GM19463 (cell line): ENCODE results near the gene GHRL.
A peak's percentile ranks its signal among the peaks of the same experiment; 100 is the strongest.

Experiments used
- ATAC-seq: cut with Tn5 transposase; IDR thresholded peaks from one replicate; pipeline ENCODE4 v1.9.1; 2021; ENCODE audit warnings: mild to moderate bottlenecking, moderate library complexity; ENCODE audit not compliant: unreplicated experiment

GHRL gene, protein sequence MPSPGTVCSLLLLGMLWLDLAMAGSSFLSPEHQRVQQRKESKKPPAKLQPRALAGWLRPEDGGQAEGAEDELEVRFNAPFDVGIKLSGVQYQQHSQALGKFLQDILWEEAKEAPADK

DNA sequence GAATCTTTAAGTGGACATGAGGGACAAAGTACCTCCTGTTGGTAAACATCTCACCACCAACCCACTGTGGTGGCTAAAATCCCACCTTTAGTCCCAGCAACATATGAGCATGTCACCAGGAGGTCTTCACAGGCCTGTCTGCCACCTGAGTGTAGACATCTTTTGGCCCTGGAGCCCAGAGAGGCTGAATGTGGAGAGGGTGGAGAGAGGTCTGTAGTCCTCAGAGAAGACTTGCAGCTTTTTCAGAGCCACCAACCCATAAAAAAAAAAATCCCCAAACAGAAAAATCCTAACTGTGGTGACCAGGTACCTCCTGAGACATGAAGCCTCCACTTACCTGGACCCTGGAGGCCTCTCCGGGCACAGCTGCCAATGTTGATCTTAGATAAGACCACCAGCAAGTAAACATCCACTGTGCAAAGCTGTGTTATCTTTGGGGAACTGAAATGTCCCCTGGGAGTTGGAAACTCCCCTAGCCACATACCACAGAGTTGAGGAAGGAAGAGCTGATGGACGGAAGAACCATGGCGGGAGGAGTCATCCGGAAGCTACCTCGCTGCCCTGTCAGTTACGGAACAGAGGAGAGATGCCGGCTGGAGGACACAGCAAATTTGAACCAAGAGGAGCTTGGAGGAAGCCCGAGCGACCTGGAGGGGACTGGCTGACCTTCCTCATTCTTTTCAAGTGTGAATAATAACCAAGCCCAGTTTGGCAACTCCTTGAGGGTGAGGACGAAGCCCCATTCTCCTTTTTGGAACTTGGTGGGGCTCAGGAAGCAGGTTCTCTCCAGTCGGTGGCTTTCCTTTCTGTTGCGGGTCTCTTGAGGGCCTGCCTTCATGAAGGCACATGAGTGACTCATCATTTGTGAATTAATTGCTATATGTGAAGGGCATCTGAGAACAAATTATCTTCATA, at the start of gene GHRL:
TSS of gene GHRL (minus strand) at position 443 of the 915 bp plus-strand sequence. CDS start 2,767 bp downstream, outside the sequence.
- ATAC-seq = peak; percentile 88

DNA sequence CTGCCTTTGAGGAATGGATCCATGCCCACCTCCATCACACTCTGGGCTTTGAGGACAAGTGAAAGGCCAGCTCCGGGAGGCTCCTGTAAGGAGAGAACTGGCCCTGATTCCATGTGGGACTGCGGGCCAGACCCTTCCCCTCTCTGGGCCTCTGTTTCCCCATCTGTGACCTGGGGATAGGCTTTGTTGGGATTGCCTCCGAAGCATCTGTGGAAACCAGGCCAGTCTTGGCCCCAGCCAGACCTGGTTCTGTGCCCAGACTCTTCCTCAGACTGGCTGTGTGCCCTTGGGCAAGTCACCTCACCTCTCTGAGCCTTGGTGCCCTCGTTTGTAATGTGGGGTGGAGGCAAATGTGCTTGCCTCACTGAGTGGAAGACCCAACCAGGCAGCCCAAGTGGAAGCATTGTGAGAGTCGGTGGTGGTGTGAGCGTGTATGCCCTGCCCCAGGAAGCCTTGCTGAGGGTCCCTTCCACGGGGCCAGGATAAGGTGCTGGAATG, 49.2 kb upstream of the GHRL start:
- ATAC-seq = no peak

DNA sequence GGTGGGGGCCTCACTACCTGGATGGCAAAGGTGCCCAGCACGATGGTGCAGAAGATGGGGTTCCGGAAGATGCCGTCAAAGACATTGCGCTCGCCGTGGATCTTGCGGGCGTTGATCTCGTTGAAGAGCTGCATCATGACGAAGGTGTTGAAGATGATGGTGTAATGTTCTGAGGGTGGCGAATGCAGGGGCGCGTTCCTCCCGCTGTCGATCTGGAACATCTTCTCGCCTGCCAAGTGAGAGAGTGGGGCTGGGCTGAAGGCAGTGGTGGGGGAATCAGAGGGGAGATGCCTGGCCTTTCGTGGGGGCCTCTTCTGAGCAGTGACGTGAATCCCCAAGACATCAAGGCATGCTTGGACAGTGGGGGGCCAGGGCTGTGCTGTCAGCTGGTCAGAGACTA, 47.7 kb upstream of the GHRL start:
- ATAC-seq = no peak

DNA sequence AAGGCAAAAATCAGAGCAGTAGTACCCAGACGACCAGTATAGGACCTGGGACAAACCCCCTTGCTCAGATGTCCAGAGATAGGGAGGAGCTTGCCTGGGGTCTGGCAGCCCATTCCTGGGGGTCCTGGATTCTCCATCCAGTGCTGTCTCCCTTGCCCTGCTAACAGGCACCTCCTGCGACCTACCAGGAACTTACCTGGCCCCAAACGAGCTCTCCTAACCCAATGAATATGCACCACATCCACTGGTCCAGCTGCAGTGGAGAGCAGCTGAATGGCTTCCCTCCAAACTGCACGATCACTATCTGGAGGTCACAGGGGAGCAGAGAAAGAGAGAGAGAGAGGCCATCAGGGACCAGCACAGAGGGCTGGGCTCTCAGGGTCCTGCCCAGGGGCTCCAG, 47.3 kb upstream of the GHRL start:
- ATAC-seq = no peak

DNA sequence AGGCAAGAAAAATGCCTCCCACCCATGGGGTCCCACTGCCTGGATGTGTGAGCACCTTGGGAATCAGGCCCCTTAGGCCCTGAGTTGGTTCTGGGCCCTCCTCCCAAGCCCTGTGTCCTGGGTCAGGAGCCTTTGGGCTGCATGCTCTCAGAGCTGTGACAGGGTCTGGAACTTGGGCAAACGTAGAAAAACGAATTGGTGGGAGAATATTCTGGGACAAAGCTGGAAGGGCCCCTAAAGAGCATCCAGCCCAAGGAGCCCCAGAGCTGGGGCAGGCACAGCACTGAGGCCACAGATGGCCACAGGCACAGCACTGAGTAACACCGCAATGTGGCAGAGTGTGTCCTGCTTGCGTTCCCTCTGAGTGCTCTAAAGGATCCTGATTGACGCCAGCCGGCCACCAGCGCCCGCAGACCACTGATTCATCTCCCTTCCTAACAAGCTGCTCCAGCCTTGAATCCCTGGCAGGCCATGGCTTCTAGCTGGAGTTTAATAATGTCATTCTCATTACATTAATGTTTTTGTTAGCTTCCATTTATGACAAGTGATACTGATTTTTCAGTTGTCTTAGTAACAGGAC, 46.7 kb upstream of the GHRL start:
- no peak for ATAC-seq

DNA sequence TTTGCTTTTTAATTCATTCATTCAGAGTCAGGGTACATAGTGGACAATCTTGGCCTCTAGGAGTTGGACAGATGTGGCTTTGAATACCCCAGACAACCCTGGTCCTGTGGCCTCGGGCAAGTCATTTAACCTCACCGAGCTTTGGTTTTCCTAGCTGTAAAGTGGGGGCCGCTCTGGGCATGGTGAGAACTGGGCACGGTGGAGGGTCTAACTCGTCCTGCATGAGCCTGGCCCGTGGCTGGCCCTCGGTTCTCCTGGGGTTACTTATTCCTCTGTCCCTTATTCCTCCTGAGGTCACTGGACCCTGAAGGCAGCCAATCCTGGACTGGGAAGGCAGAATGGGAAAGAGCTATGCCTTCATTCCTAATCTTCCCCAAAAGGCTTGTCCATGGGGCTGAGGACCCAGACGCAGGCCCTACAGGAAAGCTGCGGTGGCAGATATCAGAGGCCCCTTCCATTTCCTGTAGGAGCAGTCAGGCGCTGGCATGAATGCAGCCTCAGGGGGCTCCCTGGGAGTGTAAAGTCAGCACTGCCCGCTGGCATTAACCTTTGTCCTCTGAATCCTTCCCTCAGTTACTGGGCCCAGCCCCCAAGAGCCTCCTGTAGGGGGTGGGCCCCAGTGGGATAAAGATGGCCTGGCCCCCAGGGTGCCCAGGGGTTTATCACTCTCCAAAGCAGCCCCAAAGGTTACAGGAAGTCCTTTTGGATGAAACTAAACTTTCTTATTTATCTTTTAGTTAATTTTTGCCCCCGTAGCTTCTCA, 46.0 kb upstream of the GHRL start:
- ATAC-seq = no peak

DNA sequence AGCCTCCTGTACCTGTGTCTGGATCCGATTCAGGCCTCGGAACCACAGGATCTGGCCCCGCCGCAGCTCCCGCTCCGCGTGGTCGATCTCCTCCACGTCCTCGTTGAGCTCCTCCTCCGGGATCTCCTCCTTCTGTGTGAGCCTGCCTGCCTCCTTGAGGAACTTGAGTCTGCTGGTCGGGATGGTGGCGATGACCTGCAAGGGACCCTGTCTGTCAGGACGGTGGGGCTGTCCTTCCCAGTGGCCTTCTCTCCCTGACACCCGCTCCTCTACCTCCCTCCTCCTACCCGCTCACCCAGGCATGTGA, 45.4 kb upstream of the GHRL start:
- ATAC-seq = no peak

DNA sequence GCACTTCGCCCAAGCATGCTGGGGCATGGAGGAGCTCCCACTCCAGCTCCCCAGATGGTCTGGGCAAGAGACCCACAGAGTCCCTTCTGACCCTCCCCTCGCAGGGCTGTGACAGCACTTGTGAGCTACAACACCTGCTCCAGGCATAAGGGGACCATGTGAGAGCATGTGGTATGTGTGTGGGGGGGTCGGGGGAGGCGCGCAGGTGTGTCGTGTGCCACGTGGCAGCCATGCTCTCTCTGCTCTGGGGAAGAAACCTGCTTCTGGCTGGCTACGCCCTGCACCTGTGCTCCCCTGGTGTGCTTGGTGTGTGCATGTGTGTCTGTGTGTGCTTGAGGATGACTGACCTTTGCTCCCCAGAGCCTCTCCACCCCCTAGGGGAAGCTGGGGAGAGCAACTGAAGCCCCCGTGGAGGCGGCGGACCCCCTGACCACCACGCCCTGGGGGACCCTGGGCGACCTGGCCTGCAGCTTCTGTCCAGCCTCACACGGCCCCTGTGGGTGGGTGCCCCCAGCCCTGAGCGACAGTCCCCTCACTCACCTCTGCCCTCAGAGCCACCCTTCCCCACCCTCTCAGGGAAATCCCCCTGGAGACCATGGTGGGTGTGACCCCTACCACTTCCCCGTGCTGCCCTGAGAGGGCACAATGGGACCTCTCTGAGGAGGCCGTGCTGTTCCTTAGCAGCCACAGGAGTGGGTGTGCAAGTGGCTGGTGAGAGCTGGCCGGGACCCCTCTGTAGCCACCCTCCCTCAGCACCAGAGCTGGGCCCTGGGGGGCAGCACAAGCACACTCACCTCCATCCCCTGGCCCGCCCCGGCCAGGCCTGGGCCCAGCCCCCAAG, 44.8 kb upstream of the GHRL start:
- no peak for ATAC-seq

DNA sequence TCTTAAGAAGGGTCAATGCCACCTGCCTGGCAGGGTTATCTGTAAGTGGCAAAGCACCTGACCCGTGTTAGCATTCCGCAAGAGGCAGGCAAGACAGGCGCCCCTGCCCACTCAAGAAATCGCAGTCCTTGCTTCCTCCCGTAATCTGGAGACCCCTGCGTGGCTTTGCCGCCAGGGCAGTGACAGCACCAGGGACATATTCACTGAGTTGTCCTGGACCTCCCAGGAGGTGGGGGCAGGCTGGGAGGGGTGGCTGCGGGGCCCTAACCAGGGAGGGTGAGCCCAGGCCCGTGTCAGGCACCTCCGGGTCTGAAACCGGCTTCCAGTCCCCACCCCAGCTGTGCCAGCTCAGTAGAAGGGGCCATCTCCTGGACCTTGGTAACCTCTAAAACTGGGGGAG, 44.0 kb upstream of the GHRL start:
- ATAC-seq = no peak

DNA sequence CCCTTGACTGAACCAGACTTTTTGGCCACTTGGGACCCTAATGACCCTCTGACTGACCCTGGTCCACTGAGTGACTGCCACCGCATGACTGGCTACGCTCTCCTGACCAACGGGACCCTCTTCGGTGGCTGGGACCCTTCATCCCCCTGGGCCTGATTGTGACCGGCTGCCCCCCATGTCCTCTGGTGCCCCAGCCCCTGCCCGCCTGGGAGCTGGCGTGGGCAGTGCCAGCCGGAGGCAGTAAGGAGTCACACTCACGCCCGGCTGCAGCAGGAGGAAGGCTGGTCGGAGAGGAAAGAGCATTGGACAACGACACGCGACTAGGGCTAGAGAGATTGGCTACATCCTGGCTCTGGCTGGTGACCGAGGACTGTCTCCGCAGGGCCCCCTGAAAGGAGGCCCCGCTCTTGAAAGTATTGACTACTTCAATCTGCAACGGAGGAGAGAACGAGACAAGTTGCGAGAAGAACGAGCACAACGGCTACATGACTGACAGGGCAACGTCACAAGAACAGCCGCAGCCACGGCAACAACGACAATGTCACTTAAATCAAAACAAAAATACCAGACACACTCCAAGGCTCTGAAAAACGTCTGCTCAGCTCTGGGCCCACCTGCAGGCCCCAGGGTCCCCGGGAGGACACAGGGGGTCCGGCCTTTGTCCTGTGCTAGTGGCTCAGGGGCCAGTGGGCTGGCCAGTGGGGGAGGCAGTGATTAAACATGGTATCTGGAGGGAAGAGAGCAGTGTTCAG, 43.3 kb upstream of the GHRL start:
- ATAC-seq = no peak

DNA sequence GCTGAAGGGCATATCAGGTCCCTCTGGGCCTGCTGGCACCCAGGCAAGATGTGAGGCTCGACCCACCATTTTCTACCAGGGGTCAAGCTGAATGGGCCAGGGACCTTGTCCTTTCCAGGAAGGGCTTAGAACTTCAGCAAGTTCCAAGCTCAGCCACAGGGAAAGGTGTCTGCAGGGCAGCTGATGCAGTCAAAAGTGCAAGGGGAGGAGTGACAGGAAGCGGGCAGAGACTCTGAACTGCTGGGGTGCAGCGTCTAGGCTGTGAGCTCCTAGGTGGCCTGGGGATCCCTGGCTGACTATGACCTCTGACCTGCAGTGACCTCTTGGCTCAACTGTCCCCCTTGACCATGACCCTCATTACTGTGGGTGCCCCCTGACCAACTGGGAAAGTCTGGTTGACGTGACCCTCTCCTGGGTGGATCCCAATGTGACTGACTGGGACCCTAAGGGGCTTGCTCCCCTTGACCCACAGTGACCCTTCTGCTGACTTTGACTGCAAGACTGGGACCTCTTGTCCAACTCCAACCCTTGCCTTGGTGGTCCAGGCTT, 42.5 kb upstream of the GHRL start:
- no peak for ATAC-seq

DNA sequence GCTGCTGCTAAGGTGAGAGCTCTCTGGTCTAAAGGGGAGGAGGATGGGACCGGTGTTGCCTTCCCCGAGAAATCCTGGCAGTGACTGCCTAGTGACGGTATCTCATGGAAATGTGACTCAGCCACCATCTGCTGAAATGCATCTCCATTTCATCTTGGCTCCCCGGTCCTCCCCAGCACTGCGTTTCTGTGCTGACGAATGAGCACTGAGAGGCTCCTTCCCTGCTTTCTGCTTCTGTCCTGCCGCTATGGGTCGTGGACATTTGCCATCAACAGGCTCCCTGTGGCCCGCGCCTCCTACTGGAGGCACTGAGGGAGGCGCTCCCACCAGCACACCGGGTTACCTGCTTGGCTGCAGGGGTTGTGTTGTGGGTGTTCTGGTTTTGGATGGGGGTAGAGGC, 41.7 kb upstream of the GHRL start:
- ATAC-seq = no peak

DNA sequence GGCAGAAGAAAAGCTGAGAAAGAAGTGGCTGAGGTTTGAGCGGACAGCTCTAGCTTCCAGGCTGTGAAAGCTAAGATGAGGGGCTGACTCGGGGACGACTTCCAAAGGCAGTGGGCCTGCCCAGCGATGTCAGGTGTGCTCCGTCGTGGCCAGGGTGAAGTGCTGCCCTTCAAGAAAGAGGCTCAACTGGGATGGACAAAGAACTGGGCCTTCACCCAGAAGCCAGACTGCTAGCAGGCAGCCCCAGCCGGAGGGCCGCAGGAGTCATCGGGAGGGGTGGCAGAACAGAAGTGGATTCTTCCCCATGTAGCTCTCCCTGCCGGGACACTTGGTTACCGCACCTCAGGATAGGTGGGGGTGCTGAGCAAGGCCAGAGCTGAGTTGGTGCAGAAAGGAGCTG, 41.3 kb upstream of the GHRL start:
- ATAC-seq = no peak

DNA sequence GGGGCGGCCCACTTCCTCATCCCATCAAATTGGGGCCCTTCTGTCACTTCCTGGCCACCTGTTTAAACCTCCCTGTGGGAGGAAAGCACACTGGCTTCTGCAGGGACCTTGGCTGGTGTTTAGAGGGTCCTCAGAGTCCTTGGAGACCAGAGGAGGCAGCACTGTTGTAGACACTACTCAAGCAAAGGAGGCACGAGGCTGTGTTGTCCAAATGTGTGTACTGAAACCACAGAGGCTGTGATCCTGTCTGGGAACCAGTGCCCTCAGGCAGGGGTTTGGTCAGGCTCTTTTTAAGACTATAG, 40.6 kb upstream of the GHRL start:
- ATAC-seq = no peak

DNA sequence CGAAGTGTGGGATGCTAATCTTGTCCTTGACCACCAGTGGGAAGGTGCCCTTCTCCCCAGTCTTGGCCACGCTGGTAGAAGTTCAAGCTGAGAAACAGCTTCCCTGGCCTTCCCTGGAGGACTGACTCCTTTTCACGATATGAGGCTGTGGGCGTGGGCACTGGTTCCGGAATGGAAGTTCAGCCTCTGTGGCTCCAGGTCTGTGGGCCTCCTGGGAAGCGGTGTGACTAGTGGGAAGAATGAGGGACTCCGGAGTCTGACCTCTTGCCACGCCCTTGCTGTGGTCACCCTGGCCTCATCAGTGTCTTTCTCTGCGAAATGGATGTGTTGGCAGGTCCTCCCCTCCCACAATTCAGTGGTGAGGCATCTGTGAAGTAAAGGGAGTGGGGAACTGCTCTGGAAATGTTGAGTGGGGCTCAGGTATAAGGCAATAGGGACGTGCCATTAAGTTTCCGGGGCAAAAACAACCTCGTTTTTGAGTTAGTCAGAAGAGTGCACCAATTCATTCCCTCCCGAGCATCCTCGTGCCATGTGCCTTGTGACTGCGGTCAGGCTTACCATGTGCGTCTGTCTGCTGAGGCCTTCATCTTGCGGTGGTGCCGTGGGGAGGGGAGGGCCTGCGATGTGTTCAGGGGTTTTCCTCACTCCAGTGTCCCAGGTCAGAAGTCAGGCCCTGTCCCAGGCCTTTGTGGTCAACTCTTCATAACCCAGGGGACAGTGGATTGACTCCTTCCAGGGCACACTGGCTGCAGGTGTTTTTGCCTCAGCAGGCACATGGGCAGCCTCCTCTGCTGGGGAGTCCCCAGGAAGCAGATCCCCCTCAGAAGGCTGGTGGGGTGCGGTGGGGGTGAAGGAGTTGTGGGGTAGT, 40.0 kb upstream of the GHRL start:
- no peak for ATAC-seq

DNA sequence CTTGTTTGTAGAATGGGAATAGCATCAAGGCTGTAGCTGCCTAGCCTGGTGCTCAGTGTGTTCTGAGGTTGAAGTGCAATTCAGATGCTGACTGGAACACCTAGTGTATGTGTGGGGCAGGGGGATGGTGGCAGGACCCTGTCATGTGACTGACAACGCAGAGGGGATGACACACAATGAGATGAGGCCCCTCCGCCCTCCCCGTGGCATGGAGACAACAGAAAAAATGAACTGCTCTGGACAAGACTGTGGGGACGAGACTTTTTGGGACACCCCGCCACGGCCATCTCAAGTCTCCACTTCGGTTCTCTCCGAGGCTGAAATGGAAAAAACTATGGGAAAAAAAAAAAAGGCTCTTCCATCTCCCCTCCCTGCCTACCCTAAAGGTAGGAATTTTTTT, 38.6 kb upstream of the GHRL start:
- no peak for ATAC-seq

DNA sequence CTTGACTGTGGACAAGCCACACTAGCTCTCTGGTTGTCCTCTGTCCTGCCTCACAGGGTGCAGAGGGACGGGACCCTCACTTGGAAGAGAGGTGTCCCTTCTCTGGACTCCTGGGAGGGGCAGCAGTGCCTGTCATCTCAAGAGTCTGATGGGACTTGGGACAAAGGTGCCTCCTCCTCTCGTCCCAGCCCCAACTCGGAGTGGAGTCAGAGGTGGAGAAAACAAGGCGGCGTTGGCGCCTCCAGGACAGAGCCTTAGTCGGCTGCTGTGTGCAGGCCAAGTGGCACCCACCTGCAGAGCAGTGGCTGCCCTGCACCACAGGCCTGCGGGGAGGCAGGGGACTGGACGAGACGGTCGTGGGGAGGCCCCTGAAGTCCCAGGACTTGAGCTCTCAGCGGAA, 37.6 kb upstream of the GHRL start:
- no peak for ATAC-seq

DNA sequence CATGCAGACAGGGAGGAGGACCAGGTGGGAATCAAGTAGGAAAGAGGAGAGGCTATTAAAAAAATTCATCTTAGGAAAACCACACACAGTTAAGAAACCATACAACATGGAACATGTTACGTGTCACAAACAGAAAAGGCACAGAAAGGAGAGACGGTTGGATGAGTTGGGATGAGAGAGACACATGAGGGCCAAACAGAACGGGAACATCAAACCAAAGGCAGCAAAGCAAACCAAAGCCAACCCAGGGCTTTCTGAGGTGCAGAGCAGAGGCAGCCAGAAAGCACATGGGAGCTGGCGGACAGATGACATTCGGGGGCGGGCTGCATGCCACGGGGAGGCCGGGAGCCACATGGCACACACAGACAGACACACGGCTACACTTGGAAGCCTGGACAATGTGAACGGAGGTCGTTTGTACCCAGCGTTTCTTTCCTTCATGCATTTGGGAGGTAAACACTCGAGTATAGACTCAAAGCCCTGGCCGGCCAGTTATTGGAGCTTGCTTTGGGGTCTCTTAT, 36.8 kb upstream of the GHRL start:
- ATAC-seq = no peak
